Medulla oblongata (tissue), 1 donor: Measurements from ENCODE around the gene MRPL40.

Experiments used
- DNase-seq: peaks from one replicate; pipeline ENCODE4 v3.0.0-alpha.2; 2015; ENCODE audit errors: extremely low spot score

Gene MRPL40

GRCh38 chr22:19461506-19461905 is 29.2 kb downstream of the MRPL40 start:
- DNase-seq, result no peak

- DNase-seq, result no peak
These were observed 30.7 kb downstream of the MRPL40 start for GRCh38 chr22:19463008-19463407.

GRCh38 chr22:19463491-19464469 is 31.4 kb downstream of the MRPL40 start:
- DNase-seq, result no peak

- DNase-seq, result no peak
These were observed 32.2 kb downstream of the MRPL40 start for GRCh38 chr22:19464546-19464945.

GRCh38 chr22:19464975-19465374 is 32.6 kb downstream of the MRPL40 start:
- DNase-seq, result no peak

- DNase-seq, result no peak
These were observed 33.9 kb downstream of the MRPL40 start for GRCh38 chr22:19466126-19466716.

- DNase-seq, result no peak
These were observed 34.8 kb downstream of the MRPL40 start for GRCh38 chr22:19466848-19467752.

- no peak for DNase-seq
These were observed 35.6 kb downstream of the MRPL40 start for GRCh38 chr22:19467912-19468311.

GRCh38 chr22:19469421-19469820 is 37.1 kb downstream of the MRPL40 start:
- no peak for DNase-seq

GRCh38 chr22:19470010-19470409 is 37.7 kb downstream of the MRPL40 start:
- no peak for DNase-seq

- no peak for DNase-seq
These were observed 39.2 kb downstream of the MRPL40 start for GRCh38 chr22:19471572-19471971.

- DNase-seq, result no peak
These were observed 39.9 kb downstream of the MRPL40 start for GRCh38 chr22:19472233-19472632.

GRCh38 chr22:19473578-19473977 is 41.2 kb downstream of the MRPL40 start:
- DNase-seq, result no peak

- no peak for DNase-seq
These were observed 43.7 kb downstream of the MRPL40 start for GRCh38 chr22:19476023-19476422.

GRCh38 chr22:19477321-19478044 is 45.1 kb downstream of the MRPL40 start:
- DNase-seq, result peak; percentile 15

- DNase-seq, result peak; percentile 16
These were observed 45.9 kb downstream of the MRPL40 start for GRCh38 chr22:19478045-19478900.

GRCh38 chr22:19478901-19479354 is 46.6 kb downstream of the MRPL40 start, which contains the start of gene UFD1:
Gene UFD1 (minus strand): TSS chr22:19479193. CDS start chr22:19479085, 108 bp downstream.
- peak; percentile 78 for DNase-seq

GRCh38 chr22:19479355-19480172 is 47.2 kb downstream of the MRPL40 start, which contains the start of gene CDC45:
Gene CDC45 (plus strand): TSS chr22:19479920. CDS start chr22:19479969, 49 bp downstream.
- peak; percentile 99 for DNase-seq

- no peak for DNase-seq
These were observed 47.8 kb downstream of the MRPL40 start for GRCh38 chr22:19480173-19480568.
